ENCODE measurements around the gene TEK.

The TEK gene

DNA sequence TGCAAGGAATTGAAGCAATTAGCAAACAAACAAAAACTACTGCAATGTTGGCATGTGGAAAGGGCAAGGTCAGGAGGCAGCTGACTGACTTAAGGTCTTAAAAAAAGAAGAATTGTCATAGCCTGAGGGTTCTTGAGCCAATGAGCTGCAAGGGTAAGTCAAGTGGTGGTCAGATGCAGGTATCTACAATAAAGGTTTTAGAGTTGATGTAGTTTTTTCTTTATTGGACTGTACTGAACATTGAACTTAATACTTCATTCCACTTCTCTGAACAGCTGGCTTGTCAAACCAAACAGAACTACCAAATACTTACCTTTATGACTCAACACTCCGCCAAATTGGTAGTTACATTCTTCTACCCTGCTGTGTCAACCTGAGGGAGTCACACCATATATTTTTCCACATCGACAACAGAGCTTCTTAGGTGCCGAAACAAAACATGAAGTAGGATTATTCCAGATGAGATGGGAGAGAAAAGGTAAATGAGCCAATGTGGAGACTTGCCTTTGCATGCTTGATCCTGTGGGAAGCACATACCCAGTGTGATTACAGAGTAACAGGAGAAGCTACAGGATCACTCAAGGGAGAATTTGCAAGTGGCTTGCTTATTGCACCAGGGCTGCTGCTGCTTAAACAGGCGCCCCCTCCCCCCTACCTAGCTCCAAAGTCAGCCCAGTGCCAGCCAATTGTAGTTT lies 152.6 kb downstream of the TEK start:
- TF ChIP-seq, protein P1, sequence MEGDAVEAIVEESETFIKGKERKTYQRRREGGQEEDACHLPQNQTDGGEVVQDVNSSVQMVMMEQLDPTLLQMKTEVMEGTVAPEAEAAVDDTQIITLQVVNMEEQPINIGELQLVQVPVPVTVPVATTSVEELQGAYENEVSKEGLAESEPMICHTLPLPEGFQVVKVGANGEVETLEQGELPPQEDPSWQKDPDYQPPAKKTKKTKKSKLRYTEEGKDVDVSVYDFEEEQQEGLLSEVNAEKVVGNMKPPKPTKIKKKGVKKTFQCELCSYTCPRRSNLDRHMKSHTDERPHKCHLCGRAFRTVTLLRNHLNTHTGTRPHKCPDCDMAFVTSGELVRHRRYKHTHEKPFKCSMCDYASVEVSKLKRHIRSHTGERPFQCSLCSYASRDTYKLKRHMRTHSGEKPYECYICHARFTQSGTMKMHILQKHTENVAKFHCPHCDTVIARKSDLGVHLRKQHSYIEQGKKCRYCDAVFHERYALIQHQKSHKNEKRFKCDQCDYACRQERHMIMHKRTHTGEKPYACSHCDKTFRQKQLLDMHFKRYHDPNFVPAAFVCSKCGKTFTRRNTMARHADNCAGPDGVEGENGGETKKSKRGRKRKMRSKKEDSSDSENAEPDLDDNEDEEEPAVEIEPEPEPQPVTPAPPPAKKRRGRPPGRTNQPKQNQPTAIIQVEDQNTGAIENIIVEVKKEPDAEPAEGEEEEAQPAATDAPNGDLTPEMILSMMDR (conservative IDR thresholded peaks at IDR 0.05): no peak
- TF ChIP-seq ZFX (IDR thresholded peaks at IDR 0.05): no peak
- H3K27ac ChIP-seq: no peak overlapping the region

DNA sequence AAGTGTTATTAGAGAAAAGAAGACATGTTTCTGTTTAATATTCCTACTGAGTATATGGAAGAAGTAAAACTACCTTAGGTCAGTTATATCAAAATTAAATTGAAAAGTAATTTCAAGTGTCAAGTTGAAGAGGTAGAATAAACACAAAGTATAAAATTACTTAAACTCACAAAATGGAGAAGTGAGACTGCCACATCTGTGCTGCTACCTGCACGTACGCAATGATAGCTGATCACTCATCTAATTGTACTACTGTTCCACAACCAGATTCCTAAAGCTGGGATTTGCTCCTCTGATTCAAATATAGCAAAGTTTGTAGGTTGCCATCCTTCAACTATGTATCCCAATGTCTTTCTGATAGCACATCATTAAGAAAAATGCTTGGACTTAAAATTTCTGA lies 163.1 kb downstream of the TEK start:
- no peak for TF ChIP-seq ZFX (IDR thresholded peaks at IDR 0.05)
- TF ChIP-seq, protein P1 (conservative IDR thresholded peaks at IDR 0.05): no peak
- no peak overlapping the region for H3K27ac ChIP-seq

DNA sequence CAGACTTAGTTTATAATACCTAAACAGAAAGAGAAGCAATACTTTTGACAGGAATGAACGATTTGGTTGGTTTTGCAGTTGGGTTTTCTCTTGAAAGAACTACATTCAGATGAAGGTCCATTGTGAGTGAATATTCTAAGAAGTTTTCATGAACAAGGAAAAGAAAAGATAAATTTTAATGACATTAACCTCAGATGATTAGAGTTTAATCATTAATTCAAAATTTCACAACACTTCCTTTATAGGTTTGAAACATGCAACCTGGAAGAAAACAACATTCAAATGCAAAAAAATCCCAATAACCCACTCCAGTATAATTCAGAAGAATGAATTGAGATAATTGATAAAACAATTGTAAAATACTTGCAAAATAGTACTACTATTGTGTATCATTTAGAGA lies 164.2 kb downstream of the TEK start:
- no peak for TF ChIP-seq ZFX (IDR thresholded peaks at IDR 0.05)
- TF ChIP-seq, protein P1 (conservative IDR thresholded peaks at IDR 0.05): no peak
- no peak overlapping the region for H3K27ac ChIP-seq

DNA sequence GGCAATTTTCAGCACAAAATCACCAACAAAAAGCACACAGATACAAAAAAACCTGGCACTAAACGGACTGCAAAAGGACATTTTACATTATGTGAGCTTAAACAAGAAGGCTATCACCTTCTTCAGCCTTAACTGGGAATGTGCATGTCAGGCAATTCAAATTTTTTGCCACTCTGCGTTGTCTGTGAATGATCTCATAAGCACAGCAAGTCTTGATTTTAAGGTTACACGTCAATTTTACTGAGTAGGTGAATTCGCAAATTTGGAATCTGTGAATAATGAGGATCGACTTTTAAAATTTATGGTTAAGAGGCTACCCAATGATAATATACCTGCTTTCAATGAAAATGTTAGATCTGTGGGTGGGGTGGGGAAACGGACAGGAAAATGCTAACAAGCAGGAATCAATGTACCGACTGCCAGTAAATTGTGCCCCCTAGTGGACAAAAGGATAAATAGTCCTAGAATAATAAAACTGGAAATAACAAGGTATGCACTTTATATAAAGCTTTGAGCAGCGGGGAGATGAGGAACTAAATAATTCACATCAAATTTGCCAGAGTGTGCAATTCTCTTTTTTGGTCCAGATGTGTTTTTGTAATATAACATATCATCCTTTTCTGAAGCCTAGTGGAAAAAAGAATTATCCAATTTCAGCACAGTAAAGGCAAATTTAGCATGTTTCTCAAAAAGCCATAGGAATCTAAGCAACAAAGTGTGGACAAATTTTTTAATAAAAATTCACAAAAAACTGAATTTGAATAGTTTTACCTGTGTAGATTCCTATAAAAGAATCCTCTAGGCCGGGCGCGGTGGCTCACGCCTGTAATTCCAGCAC lies 167.4 kb downstream of the TEK start:
- no peak overlapping the region for H3K27ac ChIP-seq
- TF ChIP-seq, protein P1 (conservative IDR thresholded peaks at IDR 0.05): peak; percentile 86
- no peak for TF ChIP-seq ZFX (IDR thresholded peaks at IDR 0.05)

DNA sequence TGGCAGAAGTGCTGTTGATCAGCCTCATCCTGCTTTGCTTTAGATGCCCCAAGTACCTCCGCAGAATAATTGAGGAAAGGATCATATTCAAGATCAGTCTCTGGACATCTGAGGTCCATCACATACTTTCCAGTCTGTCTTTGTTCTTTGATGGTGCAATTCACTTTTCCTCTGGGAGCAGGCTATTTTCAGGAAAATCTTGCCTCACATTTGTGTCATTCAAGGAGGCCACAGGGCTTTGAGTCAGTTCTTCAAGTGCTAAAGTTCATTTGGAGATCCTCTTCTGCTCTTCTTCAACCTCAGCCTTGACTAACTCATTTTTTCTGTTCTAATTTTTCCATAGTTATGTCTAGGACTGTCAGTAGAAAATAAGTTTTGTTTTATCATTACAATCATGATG lies 169.3 kb downstream of the TEK start:
- H3K27ac ChIP-seq: no peak overlapping the region
- no peak for TF ChIP-seq ZFX (IDR thresholded peaks at IDR 0.05)
- TF ChIP-seq, protein P1 (conservative IDR thresholded peaks at IDR 0.05): no peak

DNA sequence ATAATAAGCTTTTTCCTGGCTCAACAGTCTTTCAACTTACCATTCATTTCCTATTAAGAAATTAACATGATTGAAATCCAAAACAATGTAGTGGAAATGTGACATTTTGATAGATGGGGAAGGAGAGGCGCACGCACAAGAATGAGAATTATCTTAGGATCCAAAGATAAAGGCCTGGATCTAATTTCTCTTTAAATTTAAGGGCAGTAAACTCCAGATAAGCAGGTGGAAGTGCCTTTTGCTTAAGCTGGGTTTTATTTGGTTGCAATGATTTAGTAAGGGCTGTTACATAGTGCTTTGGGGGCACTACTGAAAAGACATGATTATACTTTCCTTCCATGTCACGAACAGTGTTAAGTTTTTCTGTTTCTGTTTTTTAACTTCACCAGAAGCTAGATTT lies 170.6 kb downstream of the TEK start:
- no peak overlapping the region for H3K27ac ChIP-seq
- TF ChIP-seq ZFX (IDR thresholded peaks at IDR 0.05): no peak
- TF ChIP-seq, protein P1 (conservative IDR thresholded peaks at IDR 0.05): no peak
